Endometrium (tissue), 2 donors: ENCODE data around the gene PLAA.

Experiments
- FAIRE-seq: peaks from 2 replicates; lab custom pipeline; 2012; peaks lifted over from hg19 to GRCh38; lab: Jason Lieb, UNC
- donor health status: control.
- donor health status: control.

The PLAA gene

GRCh38 chr9:26946753-26947727 lies at the start of gene PLAA:
TSS of gene PLAA (minus strand) at chr9:26947242. CDS start at chr9:26947045, 197 bp downstream.
- no peak for FAIRE-seq

- no peak for FAIRE-seq
Observed at GRCh38 chr9:26995810-26996209, 48.8 kb upstream of the PLAA start.

- no peak for FAIRE-seq
Observed at GRCh38 chr9:26983340-26983739, 36.3 kb upstream of the PLAA start.

GRCh38 chr9:26975728-26976707 lies 29.0 kb upstream of the PLAA start:
- FAIRE-seq = no peak

- FAIRE-seq = no peak
Observed at GRCh38 chr9:26974927-26975326, 27.9 kb upstream of the PLAA start.

GRCh38 chr9:26973989-26974388 lies 26.9 kb upstream of the PLAA start:
- no peak for FAIRE-seq

GRCh38 chr9:26971721-26972120 lies 24.7 kb upstream of the PLAA start:
- no peak for FAIRE-seq

- no peak for FAIRE-seq
Observed at GRCh38 chr9:26956860-26957233, 9.8 kb upstream of the PLAA start.

GRCh38 chr9:26955921-26956859 lies 9.1 kb upstream of the PLAA start, which contains the start of gene IFT74:
TSS of gene IFT74 (plus strand) at chr9:26956412. CDS start at chr9:26961968, 5,556 bp downstream.
- FAIRE-seq = peak; percentile 95

- peak; percentile 50 for FAIRE-seq
Observed at GRCh38 chr9:26955222-26955903, 8.3 kb upstream of the PLAA start.

GRCh38 chr9:26954050-26954508 lies 7.0 kb upstream of the PLAA start:
- no peak for FAIRE-seq

- no peak for FAIRE-seq
Observed at GRCh38 chr9:26951794-26952193, 4.8 kb upstream of the PLAA start.

- no peak for FAIRE-seq
Observed at GRCh38 chr9:26950521-26950920, 3.5 kb upstream of the PLAA start.

GRCh38 chr9:26949637-26950069 lies 2.6 kb upstream of the PLAA start:
- no peak for FAIRE-seq

- FAIRE-seq = no peak
Observed at GRCh38 chr9:26947736-26948135, 694 bp upstream of the PLAA start.

GRCh38 chr9:26945591-26945990 lies 1.5 kb downstream of the PLAA start:
- no peak for FAIRE-seq

GRCh38 chr9:26940779-26941178 lies 6.3 kb downstream of the PLAA start:
- FAIRE-seq = no peak

GRCh38 chr9:26939955-26940711 lies 6.9 kb downstream of the PLAA start:
- FAIRE-seq = no peak

GRCh38 chr9:26937816-26938371 lies 9.1 kb downstream of the PLAA start:
- no peak for FAIRE-seq

- FAIRE-seq = no peak
Observed at GRCh38 chr9:26935847-26936246, 11.2 kb downstream of the PLAA start.
